ENCODE data around the gene CCDC192. TPM values are rescaled to one million over a fixed set of nuclear protein-coding genes. Genes with fewer than 3 reads are reported as not detected.
"Not testable (repeated sequence)": the region's sequence is repeated elsewhere in the genome, so short reads cannot be mapped to it uniquely, and the experiment has no call there.

The CCDC192 gene
- polyA plus RNA-seq, 4 donors = 0.07 to 0.49 TPM; not detected in 2

- peaks cover 0 to 14% of the 10 kb centered on the region in 2 donors for H3K9me3 ChIP-seq (ENCODE audit: control insufficient read depth in 2 of 2, insufficient read depth in 1 of 2, low read depth in 1 of 2, low read length in 1 of 2)
- FAIRE-seq (no peak), DNase-seq (no peak)
- no peak overlapping the region for H3K4me3 ChIP-seq (ENCODE audit: low read depth in 1 of 3, low read length in 3 of 3)
- H3K36me3 ChIP-seq (ENCODE audit: control insufficient read depth in 3 of 3, insufficient read depth in 2 of 3, low read depth in 1 of 3, low read length in 3 of 3) = no peaks in the 10 kb centered on the region
- peaks cover 0 to 4% (median 0%) of the 10 kb centered on the region in 3 donors for H3K27me3 ChIP-seq (ENCODE audit: control insufficient read depth in 3 of 3, insufficient read depth in 3 of 3, low read length in 3 of 3)
- no peaks in the 10 kb centered on the region for H3K4me1 ChIP-seq (ENCODE audit: control insufficient read depth in 3 of 3, insufficient read depth in 2 of 3, low read depth in 1 of 3, low read length in 2 of 3)
- H3K27ac ChIP-seq (ENCODE audit: low read depth in 1 of 3, low read length in 2 of 3) = no peak overlapping the region
These were observed 137.6 kb downstream of the CCDC192 start for GRCh38 chr5:127840809-127841208.

DNA sequence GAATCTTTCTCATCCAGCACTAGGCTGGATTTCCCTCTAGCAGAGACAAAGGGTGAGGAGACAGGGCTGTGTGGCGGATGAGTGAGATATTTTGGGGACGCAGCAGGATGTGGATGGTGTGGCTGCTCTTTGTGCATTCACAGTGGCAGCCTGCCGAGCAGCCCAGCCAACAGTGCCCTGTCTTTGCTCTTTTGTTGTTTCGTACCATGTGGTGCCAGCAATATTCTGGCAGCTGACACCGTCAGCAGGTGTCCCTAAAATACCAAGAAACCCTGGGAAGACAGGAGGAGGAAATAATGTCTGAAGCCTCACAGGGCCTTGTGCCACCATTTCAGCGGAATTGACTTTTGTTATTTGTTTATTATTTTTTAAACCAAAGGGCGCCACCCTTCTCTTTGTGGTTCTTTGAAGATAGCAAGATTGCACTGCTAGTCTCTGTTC, 141.4 kb downstream of the CCDC192 start:
- Histone ChIP-seq H3K4me1 (ENCODE audit: control insufficient read depth in 3 of 3, insufficient read depth in 2 of 3, low read depth in 1 of 3, low read length in 2 of 3) (peaks cover 0 to 16% (median 2%) of the 10 kb centered on the region in 3 donors), H3K27ac (ENCODE audit: low read depth in 1 of 3, low read length in 2 of 3) (no peak overlapping the region), H3K4me3 (ENCODE audit: low read depth in 1 of 3, low read length in 3 of 3) (no peak overlapping the region), H3K27me3 (ENCODE audit: control insufficient read depth in 3 of 3, insufficient read depth in 3 of 3, low read length in 3 of 3) (peaks cover 0 to 4% (median 0%) of the 10 kb centered on the region in 3 donors), H3K36me3 (ENCODE audit: control insufficient read depth in 3 of 3, insufficient read depth in 2 of 3, low read depth in 1 of 3, low read length in 3 of 3) (no peaks in the 10 kb centered on the region), H3K9me3 (ENCODE audit: control insufficient read depth in 2 of 2, insufficient read depth in 1 of 2, low read depth in 1 of 2, low read length in 1 of 2) (no peaks in the 10 kb centered on the region)
- 21 to 60% (median 45%) methylated on average over 7 of the region's 7 CpGs for WGBS, 3 donors
- no peak for FAIRE-seq
- DNase-seq = peak in 1 of 2 donors; percentile 46

DNA sequence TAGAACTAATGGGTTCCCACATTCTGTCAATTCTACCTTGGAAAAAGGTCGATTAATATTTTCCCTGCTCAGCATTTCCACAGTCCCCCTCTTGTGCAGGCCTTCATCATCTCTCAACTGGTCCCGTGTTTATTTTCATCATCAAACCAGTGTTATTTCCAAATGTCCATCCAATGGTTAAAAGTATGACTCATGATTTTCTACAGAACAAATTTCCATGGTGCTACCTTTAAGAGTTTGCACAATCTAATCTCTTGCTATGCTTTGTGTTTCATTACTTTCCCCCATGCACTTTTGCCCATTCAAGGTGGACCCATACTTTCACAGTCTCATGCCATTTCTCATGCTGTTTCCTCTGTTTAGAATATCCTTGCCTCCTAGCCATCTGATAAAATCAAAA, 143.7 kb downstream of the CCDC192 start:
- FAIRE-seq (no peak), DNase-seq (no peak)
- Histone ChIP-seq H3K4me3 (ENCODE audit: low read depth in 1 of 3, low read length in 3 of 3) (no peak overlapping the region), H3K27ac (ENCODE audit: low read depth in 1 of 3, low read length in 2 of 3) (no peak overlapping the region), H3K4me1 (ENCODE audit: control insufficient read depth in 3 of 3, insufficient read depth in 2 of 3, low read depth in 1 of 3, low read length in 2 of 3) (peaks cover 0 to 21% (median 2%) of the 10 kb centered on the region in 3 donors), H3K9me3 (ENCODE audit: control insufficient read depth in 2 of 2, insufficient read depth in 1 of 2, low read depth in 1 of 2, low read length in 1 of 2) (no peaks in the 10 kb centered on the region), H3K27me3 (ENCODE audit: control insufficient read depth in 3 of 3, insufficient read depth in 3 of 3, low read length in 3 of 3) (peaks cover 0 to 4% (median 0%) of the 10 kb centered on the region in 3 donors), H3K36me3 (ENCODE audit: control insufficient read depth in 3 of 3, insufficient read depth in 2 of 3, low read depth in 1 of 3, low read length in 3 of 3) (no peaks in the 10 kb centered on the region)
- 90 to 96% (median 92%) methylated on average over 2 of the region's 2 CpGs for WGBS, 3 donors

DNA sequence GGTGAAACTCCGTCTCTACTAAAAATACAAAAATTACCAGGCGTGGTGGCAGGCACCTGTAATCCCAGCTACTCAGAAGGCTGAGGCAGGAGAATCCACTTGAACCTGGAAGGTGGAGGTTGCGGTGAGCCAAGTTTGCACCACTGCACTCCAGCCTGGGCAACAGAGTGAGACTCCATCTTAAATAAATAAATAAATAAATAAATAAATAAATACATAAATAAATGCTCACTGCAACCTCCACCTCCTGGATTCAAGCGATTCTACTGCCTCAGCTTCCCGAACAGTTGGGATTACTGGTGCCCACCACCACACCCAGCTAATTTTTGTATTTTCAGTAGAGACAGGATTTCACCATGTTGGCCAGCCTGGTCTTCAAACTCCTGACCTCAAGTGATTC, 144.4 kb downstream of the CCDC192 start:
- not testable (repeated sequence) for H3K9me3 ChIP-seq (ENCODE audit: control insufficient read depth in 2 of 2, insufficient read depth in 1 of 2, low read depth in 1 of 2, low read length in 1 of 2); FAIRE-seq; H3K27me3 ChIP-seq (ENCODE audit: control insufficient read depth in 3 of 3, insufficient read depth in 3 of 3, low read length in 3 of 3); H3K36me3 ChIP-seq (ENCODE audit: control insufficient read depth in 3 of 3, insufficient read depth in 2 of 3, low read depth in 1 of 3, low read length in 3 of 3); DNase-seq; H3K4me3 ChIP-seq (ENCODE audit: low read depth in 1 of 3, low read length in 3 of 3)
- 96 to 98% (median 96%) methylated on average over 5 of the region's 5 CpGs for WGBS, 3 donors
- Histone ChIP-seq H3K27ac (ENCODE audit: low read depth in 1 of 3, low read length in 2 of 3) (peak overlapping the region in 2 of 3 donors; percentile 1 to 36), H3K4me1 (ENCODE audit: control insufficient read depth in 3 of 3, insufficient read depth in 2 of 3, low read depth in 1 of 3, low read length in 2 of 3) (peaks cover 0 to 27% (median 2%) of the 10 kb centered on the region in 3 donors)

- Histone ChIP-seq H3K4me3 (ENCODE audit: low read depth in 1 of 3, low read length in 3 of 3) (no peak overlapping the region), H3K27me3 (ENCODE audit: control insufficient read depth in 3 of 3, insufficient read depth in 3 of 3, low read length in 3 of 3) (peaks cover 0 to 4% (median 0%) of the 10 kb centered on the region in 3 donors), H3K4me1 (ENCODE audit: control insufficient read depth in 3 of 3, insufficient read depth in 2 of 3, low read depth in 1 of 3, low read length in 2 of 3) (peaks cover 0 to 27% (median 2%) of the 10 kb centered on the region in 3 donors), H3K9me3 (ENCODE audit: control insufficient read depth in 2 of 2, insufficient read depth in 1 of 2, low read depth in 1 of 2, low read length in 1 of 2) (no peaks in the 10 kb centered on the region), H3K36me3 (ENCODE audit: control insufficient read depth in 3 of 3, insufficient read depth in 2 of 3, low read depth in 1 of 3, low read length in 3 of 3) (no peaks in the 10 kb centered on the region), H3K27ac (ENCODE audit: low read depth in 1 of 3, low read length in 2 of 3) (peak overlapping the region in 2 of 3 donors; percentile 1 to 36)
- FAIRE-seq (no peak), DNase-seq (peak; percentile 81 to 87)
- 14 to 43% (median 26%) methylated on average over 1 of the region's 1 CpG for WGBS, 3 donors
These were observed 144.9 kb downstream of the CCDC192 start for GRCh38 chr5:127848098-127848497.

DNA sequence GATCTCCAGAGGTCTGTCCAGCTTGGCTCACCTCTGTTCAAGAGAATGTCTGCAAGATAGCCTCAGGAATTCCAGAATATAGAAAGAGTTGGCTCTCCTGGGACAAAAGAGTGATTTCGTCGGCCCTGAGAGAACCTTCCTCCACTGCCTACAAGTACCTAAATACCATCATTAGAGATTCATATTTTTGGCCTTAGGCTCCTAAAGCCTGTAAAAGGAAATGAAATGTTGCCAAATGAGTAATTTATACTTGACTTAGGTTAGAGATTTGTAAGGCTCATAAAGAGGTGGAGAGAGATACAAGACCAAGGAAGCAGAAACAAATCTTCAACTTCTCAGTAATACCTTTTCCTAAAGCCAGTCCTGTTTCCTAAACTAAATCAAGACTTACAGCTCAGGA, 146.2 kb downstream of the CCDC192 start:
- Histone ChIP-seq H3K27ac (ENCODE audit: low read depth in 1 of 3, low read length in 2 of 3) (peak overlapping the region in 2 of 3 donors; percentile 1 to 82), H3K9me3 (ENCODE audit: control insufficient read depth in 2 of 2, insufficient read depth in 1 of 2, low read depth in 1 of 2, low read length in 1 of 2) (no peaks in the 10 kb centered on the region)
- 14 to 59% (median 58%) methylated on average over 2 of the region's 2 CpGs for WGBS, 3 donors

DNA sequence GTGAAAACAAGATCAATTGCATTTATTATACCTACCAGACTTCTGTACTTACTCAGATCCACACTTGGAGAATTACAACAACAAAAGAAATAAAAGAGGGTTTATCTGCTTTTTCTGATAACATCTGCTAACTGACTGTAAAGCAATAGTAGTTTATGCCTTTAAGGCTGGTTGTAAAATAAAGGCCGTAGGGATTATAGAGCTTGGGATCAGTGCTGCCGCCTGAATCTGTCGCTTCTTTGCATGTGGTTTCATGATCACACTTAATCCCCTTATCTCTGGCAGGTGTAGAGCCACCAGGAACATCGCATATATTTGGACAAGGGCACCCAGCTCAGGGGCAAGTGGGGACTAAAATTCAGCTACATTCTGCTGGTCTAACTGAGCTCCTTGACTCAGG, 146.7 kb downstream of the CCDC192 start:
- FAIRE-seq (no peak), DNase-seq (peak; percentile 79 to 80)
- no peak overlapping the region for H3K4me3 ChIP-seq (ENCODE audit: low read depth in 1 of 3, low read length in 3 of 3)
- no peak overlapping the region for H3K27ac ChIP-seq (ENCODE audit: low read depth in 1 of 3, low read length in 2 of 3)
- peaks cover 0 to 1% of the 10 kb centered on the region in 2 donors for H3K9me3 ChIP-seq (ENCODE audit: control insufficient read depth in 2 of 2, insufficient read depth in 1 of 2, low read depth in 1 of 2, low read length in 1 of 2)
- whole genome bisulfite sequencing, 3 donors = 22 to 64% (median 43%) methylated on average over 4 of the region's 4 CpGs
- H3K27me3 ChIP-seq (ENCODE audit: control insufficient read depth in 3 of 3, insufficient read depth in 3 of 3, low read length in 3 of 3) = no peaks in the 10 kb centered on the region
- peaks cover 0 to 27% (median 2%) of the 10 kb centered on the region in 3 donors for H3K4me1 ChIP-seq (ENCODE audit: control insufficient read depth in 3 of 3, insufficient read depth in 2 of 3, low read depth in 1 of 3, low read length in 2 of 3)
- no peaks in the 10 kb centered on the region for H3K36me3 ChIP-seq (ENCODE audit: control insufficient read depth in 3 of 3, insufficient read depth in 2 of 3, low read depth in 1 of 3, low read length in 3 of 3)

More for the DNA sequence above, 146.2 kb downstream of the CCDC192 start:
- no peaks in the 10 kb centered on the region for H3K36me3 ChIP-seq (ENCODE audit: control insufficient read depth in 3 of 3, insufficient read depth in 2 of 3, low read depth in 1 of 3, low read length in 3 of 3)
- FAIRE-seq (no peak), DNase-seq (no peak)
- no peak overlapping the region for H3K4me3 ChIP-seq (ENCODE audit: low read depth in 1 of 3, low read length in 3 of 3)
- H3K4me1 ChIP-seq (ENCODE audit: control insufficient read depth in 3 of 3, insufficient read depth in 2 of 3, low read depth in 1 of 3, low read length in 2 of 3) = peaks cover 0 to 27% (median 2%) of the 10 kb centered on the region in 3 donors
- H3K27me3 ChIP-seq (ENCODE audit: control insufficient read depth in 3 of 3, insufficient read depth in 3 of 3, low read length in 3 of 3) = peaks cover 0 to 3% (median 0%) of the 10 kb centered on the region in 3 donors

GRCh38 chr5:127851964-127852363, 148.8 kb downstream of the CCDC192 start:
- peak overlapping the region in 1 of 3 donors; percentile 77 for H3K27ac ChIP-seq (ENCODE audit: low read depth in 1 of 3, low read length in 2 of 3)
- WGBS, 3 donors = 9 to 60% (median 41%) methylated on average over 4 of the region's 4 CpGs

DNA sequence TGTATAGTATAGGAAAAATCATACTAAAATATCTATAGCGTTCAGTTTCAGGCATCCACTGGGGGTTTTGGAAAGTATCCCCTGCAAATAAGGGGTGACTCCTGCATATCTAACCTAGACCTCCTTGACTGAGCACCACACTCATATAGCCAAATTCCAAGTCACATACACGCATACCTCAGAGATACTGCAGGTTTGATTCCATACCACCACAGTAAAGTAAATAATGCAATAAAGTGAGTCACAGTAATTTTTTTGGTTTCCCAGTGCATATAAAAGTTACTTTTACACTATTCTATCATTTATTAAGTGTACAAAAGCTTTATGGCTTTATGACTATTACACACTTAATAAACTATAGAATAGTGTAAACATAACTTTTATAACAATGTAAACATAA, 151.3 kb downstream of the CCDC192 start:
- no peak for DNase-seq
- peaks cover 0 to 30% (median 0%) of the 10 kb centered on the region in 3 donors for H3K4me1 ChIP-seq (ENCODE audit: control insufficient read depth in 3 of 3, insufficient read depth in 2 of 3, low read depth in 1 of 3, low read length in 2 of 3)
- H3K27ac ChIP-seq (ENCODE audit: low read depth in 1 of 3, low read length in 2 of 3) = no peak overlapping the region
- WGBS, 3 donors = 51 to 83% (median 76%) methylated on average over 2 of the region's 2 CpGs
- FAIRE-seq = no peak
- H3K36me3 ChIP-seq (ENCODE audit: control insufficient read depth in 3 of 3, insufficient read depth in 2 of 3, low read depth in 1 of 3, low read length in 3 of 3) = no peaks in the 10 kb centered on the region
- peaks cover 0 to 3% of the 10 kb centered on the region in 2 donors for H3K9me3 ChIP-seq (ENCODE audit: control insufficient read depth in 2 of 2, insufficient read depth in 1 of 2, low read depth in 1 of 2, low read length in 1 of 2)
- H3K4me3 ChIP-seq (ENCODE audit: low read depth in 1 of 3, low read length in 3 of 3) = no peak overlapping the region
- no peaks in the 10 kb centered on the region for H3K27me3 ChIP-seq (ENCODE audit: control insufficient read depth in 3 of 3, insufficient read depth in 3 of 3, low read length in 3 of 3)

More at GRCh38 chr5:127851964-127852363, 148.8 kb downstream of the CCDC192 start:
- DNase-seq (peak in 1 of 2 donors; percentile 63), FAIRE-seq (no peak)
- Histone ChIP-seq H3K27me3 (ENCODE audit: control insufficient read depth in 3 of 3, insufficient read depth in 3 of 3, low read length in 3 of 3) (no peaks in the 10 kb centered on the region), H3K4me3 (ENCODE audit: low read depth in 1 of 3, low read length in 3 of 3) (no peak overlapping the region), H3K36me3 (ENCODE audit: control insufficient read depth in 3 of 3, insufficient read depth in 2 of 3, low read depth in 1 of 3, low read length in 3 of 3) (no peaks in the 10 kb centered on the region), H3K4me1 (ENCODE audit: control insufficient read depth in 3 of 3, insufficient read depth in 2 of 3, low read depth in 1 of 3, low read length in 2 of 3) (peaks cover 0 to 33% (median 2%) of the 10 kb centered on the region in 3 donors), H3K9me3 (ENCODE audit: control insufficient read depth in 2 of 2, insufficient read depth in 1 of 2, low read depth in 1 of 2, low read length in 1 of 2) (peaks cover 0 to 3% of the 10 kb centered on the region in 2 donors)

Measured in small intestine (tissue), 7 donors.